Measurements from ENCODE around the gene PYCARD. TPM values are rescaled to one million over a fixed set of nuclear protein-coding genes. Genes with fewer than 3 reads are reported as not detected.

PYCARD gene
- total and polyA plus RNA-seq, 2 donors (not counting 3 experiments of a cell fraction or from before 2014, with no cell fraction given) = 19.1 to 40.1 TPM

DNA sequence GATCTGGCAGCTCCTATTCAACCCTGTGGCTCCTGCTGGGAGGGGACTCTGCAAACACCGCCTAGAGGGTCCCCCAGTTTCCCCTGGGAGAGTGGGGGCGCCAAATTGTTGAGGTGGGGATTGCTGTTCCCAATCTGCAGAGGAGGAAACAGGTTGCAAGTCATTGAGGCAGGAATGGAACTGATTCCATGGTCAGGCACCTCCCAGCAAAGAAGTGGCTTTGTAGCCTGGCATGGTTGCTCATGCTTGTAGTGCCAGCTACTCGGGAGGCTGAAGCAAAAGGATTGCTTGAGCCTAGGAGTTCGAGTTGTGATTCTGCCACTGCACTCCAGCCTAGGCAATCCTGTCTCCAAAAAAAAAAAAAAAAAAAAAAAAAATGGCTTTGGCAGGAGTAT is 14.6 kb upstream of the PYCARD start:
- intact Hi-C loops (cut with micrococcal nuclease) (no loop called here), dilution Hi-C loops (cut with MboI; ENCODE audit: extremely low pct_ligation_motif_present, low sequenced_read_pairs) (no loop called here)
- Histone ChIP-seq H2AFZ (ENCODE audit: low read depth, low read length) (no peak overlapping the region), H3K4me1 (ENCODE audit: control insufficient read depth, extremely low read depth, insufficient read depth, low read length) (no peaks in the 10 kb centered on the region), H3K9me1 (replicated peaks; ENCODE audit: control insufficient read depth, extremely low read depth, insufficient read depth, low read length) (no peaks in the 10 kb centered on the region), H3K9ac (replicated peaks; ENCODE audit: extremely low read depth, insufficient read depth, low read length) (no peak overlapping the region), H3K27ac (ENCODE audit: insufficient read depth, low read depth, low read length) (no peak overlapping the region), H3K9me3 (replicated peaks; ENCODE audit: control insufficient read depth, insufficient read depth, low read length) (no peaks in the 10 kb centered on the region), H3K4me3 (replicated peaks in 1 of 3; ENCODE audit: insufficient read depth in 1 of 3, low read depth in 1 of 3, low read length in 3 of 3) (no peak overlapping the region), H4K20me1 (replicated peaks; ENCODE audit: control insufficient read depth, extremely low read depth, insufficient read depth, low read length) (no peaks in the 10 kb centered on the region), H3K27me3 (ENCODE audit: control insufficient read depth in 2 of 2, insufficient read depth in 2 of 2, low read length in 2 of 2) (peaks cover 26 to 34% of the 10 kb centered on the region in 2 experiments), H3K36me3 (ENCODE audit: control insufficient read depth in 2 of 2, extremely low read depth in 1 of 2, insufficient read depth in 2 of 2, low read length in 2 of 2) (no peaks in the 10 kb centered on the region), H3K79me2 (ENCODE audit: control insufficient read depth, insufficient read depth, low read length) (no peaks in the 10 kb centered on the region), H3K4me2 (ENCODE audit: insufficient read depth, low read length) (no peak overlapping the region)
- TF ChIP-seq POLR2A (IDR thresholded peaks at IDR 0.05; ENCODE audit: low read depth, low read length) = no peak
- TF ChIP-seq JUN (IDR thresholded peaks at IDR 0.05; ENCODE audit: borderline replicate concordance, insufficient read depth, insufficient read length, low read depth) = no peak
- TF ChIP-seq FOS (IDR thresholded peaks at IDR 0.05; ENCODE audit: borderline replicate concordance, insufficient read depth, low read length) = no peak
- TF ChIP-seq, protein P1, sequence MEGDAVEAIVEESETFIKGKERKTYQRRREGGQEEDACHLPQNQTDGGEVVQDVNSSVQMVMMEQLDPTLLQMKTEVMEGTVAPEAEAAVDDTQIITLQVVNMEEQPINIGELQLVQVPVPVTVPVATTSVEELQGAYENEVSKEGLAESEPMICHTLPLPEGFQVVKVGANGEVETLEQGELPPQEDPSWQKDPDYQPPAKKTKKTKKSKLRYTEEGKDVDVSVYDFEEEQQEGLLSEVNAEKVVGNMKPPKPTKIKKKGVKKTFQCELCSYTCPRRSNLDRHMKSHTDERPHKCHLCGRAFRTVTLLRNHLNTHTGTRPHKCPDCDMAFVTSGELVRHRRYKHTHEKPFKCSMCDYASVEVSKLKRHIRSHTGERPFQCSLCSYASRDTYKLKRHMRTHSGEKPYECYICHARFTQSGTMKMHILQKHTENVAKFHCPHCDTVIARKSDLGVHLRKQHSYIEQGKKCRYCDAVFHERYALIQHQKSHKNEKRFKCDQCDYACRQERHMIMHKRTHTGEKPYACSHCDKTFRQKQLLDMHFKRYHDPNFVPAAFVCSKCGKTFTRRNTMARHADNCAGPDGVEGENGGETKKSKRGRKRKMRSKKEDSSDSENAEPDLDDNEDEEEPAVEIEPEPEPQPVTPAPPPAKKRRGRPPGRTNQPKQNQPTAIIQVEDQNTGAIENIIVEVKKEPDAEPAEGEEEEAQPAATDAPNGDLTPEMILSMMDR (IDR thresholded peaks at IDR 0.05; ENCODE audit: extremely low read depth in 1 of 2, insufficient read depth in 1 of 2, low read depth in 1 of 2, low read length in 2 of 2) = no peak
- no peak for TF ChIP-seq MYC (IDR thresholded peaks at IDR 0.05; ENCODE audit: low read depth, low read length)
- no peak for TF ChIP-seq EZH2 (IDR thresholded peaks at IDR 0.05; ENCODE audit: borderline replicate concordance, low read depth, low read length, severe bottlenecking)
- no peak for TF ChIP-seq GATA2 (IDR thresholded peaks at IDR 0.05; ENCODE audit: insufficient read depth, insufficient read length, low read depth, low read length)
- TF ChIP-seq, protein P2, sequence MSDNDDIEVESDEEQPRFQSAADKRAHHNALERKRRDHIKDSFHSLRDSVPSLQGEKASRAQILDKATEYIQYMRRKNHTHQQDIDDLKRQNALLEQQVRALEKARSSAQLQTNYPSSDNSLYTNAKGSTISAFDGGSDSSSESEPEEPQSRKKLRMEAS (IDR thresholded peaks at IDR 0.05; ENCODE audit: insufficient read depth, insufficient read length) = no peak
- no peak for TF ChIP-seq POLR2AphosphoS5 (IDR thresholded peaks at IDR 0.05; ENCODE audit: insufficient read depth, low read depth, low read length)
- no TSS peak for BruUV-seq (replicated peaks)
- ChIA-PET POLR2A (interaction anchor here (1.6 kb wide), 1 partner anchor 16 kb away, joined by 5 read pairs; no protein-coding TSS in a partner anchor), CTCF (interaction anchor here (1.5 kb wide), 1 partner anchor 10 kb away, joined by 5 read pairs; no protein-coding TSS in a partner anchor)
- DNase-seq (ENCODE audit: low read depth, low spot score) (no peak), FAIRE-seq (no peak)
